ENCODE results near the gene SBF2. TPM values are rescaled to one million over a fixed set of nuclear protein-coding genes. Genes with fewer than 3 reads are reported as not detected.

SBF2 gene
- total RNA-seq, 1 experiment from 2014 or later, result 30.2 TPM

GRCh38 chr11:9899676-9900075, 394.3 kb downstream of the SBF2 start:
- Mint-ChIP-seq H3K27ac (0 out of 7 replicates have a peak overlapping the region, but pooled peaks of 1 of the 3 experiments have one; percentile 17), H3K9me3 (peaks cover 4 to 11% of the 10 kb centered on the region in 2 experiments; a peak in 4 of 5 replicates), H3K27me3 (ENCODE audit: low read depth) (no peaks in the 10 kb centered on the region), H3K4me1 (peaks cover 24 to 29% of the 10 kb centered on the region in 2 experiments), H3K4me3 (no peak overlapping the region), H3K36me3 (ENCODE audit: insufficient read depth in 1 of 3, low read depth in 3 of 3) (peaks cover 7 to 13% (median 12%) of the 10 kb centered on the region in 3 experiments)
- Histone ChIP-seq H3K4me1 (ENCODE audit: insufficient read depth, low read length) (peaks cover 5% of the 10 kb centered on the region; the same call in 1 of the 2 replicates), H3K9me3 (ENCODE audit: control insufficient read depth, low read depth, low read length) (peaks cover 6% of the 10 kb centered on the region), H4K5ac (ENCODE audit: insufficient read length, low read depth, low read length) (no peak overlapping the region), H4K91ac (ENCODE audit: insufficient read length, low read depth, low read length) (no peak overlapping the region), H2BK120ac (ENCODE audit: low read depth, low read length, poor library complexity, severe bottlenecking) (no peak overlapping the region), H3K4me2 (ENCODE audit: insufficient read depth, insufficient read length, low read length) (no peak overlapping the region), H2BK20ac (ENCODE audit: low read depth, low read length, poor library complexity, severe bottlenecking) (no peak overlapping the region), H3K79me1 (ENCODE audit: insufficient read depth, low read depth, low read length, poor library complexity, severe bottlenecking) (no peaks in the 10 kb centered on the region), H2BK15ac (ENCODE audit: low read depth, low read length) (no peak overlapping the region), H3K9ac (ENCODE audit: extremely low read depth, insufficient read length, low read length) (no peak overlapping the region), H2AFZ (ENCODE audit: low read length) (no peak overlapping the region), H3K23ac (ENCODE audit: insufficient read length, low read depth, low read length) (no peak overlapping the region), H4K20me1 (ENCODE audit: control insufficient read depth, insufficient read depth, insufficient read length) (no peaks in the 10 kb centered on the region), H2BK12ac (ENCODE audit: insufficient read length, low read depth, low read length) (no peak overlapping the region), H3K23me2 (ENCODE audit: insufficient read length, low read depth, low read length, poor library complexity, severe bottlenecking) (no peaks in the 10 kb centered on the region), H3K18ac (ENCODE audit: insufficient read length, low read depth, low read length) (no peak overlapping the region), H3K79me2 (ENCODE audit: insufficient read depth, low read length) (no peaks in the 10 kb centered on the region), H3K4ac (ENCODE audit: low read depth, low read length) (no peak overlapping the region), H2BK5ac (ENCODE audit: insufficient read length, low read length) (no peak overlapping the region), H3K56ac (ENCODE audit: insufficient read length, low read depth, low read length) (no peak overlapping the region), H4K8ac (replicated peaks; ENCODE audit: insufficient read length, low read depth, low read length) (no peak overlapping the region), H3K14ac (ENCODE audit: insufficient read depth, low read length) (no peak overlapping the region), H3T11ph (ENCODE audit: low read length) (no peak overlapping the region), H3K27ac (ENCODE audit: insufficient read length, low read depth, low read length) (no peak overlapping the region), H2AK5ac (ENCODE audit: insufficient read length, low read length) (no peak overlapping the region), H3K27me3 (ENCODE audit: insufficient read depth, low read length) (no peaks in the 10 kb centered on the region)
- TF ChIP-seq CTCF (conservative IDR thresholded peaks at IDR 0.05), result no peak
- WGBS (ENCODE audit: extremely low coverage, insufficient read length, low lambda C conversion rate), result no CpG with 5 or more reads among the region's 1 CpG
- no peak for DNase-seq

Data from H9 (cell line).